K562 (cell line): ENCODE results near the gene TMEM45A.

Source experiments
- BRF1 ChIP-seq: IDR thresholded peaks from 3 replicates; pipeline ENCODE4 v1.6.1; 2011; ENCODE audit warnings: borderline replicate concordance, mild to moderate bottlenecking; ENCODE audit not compliant: insufficient read length; ENCODE audit errors: extremely low read depth
- CTCF ChIP-seq, 3 experiments: IDR thresholded peaks in 2 of 3; conservative IDR thresholded peaks in 1 of 3; 2 replicates each; pipeline ENCODE4 v1.5.1; 2011 to 2012; ENCODE audit warnings: low read length in 3 of 3, mild to moderate bottlenecking in 3 of 3, control low read depth in 2 of 3, improper control_type of control experiment in 1 of 3, inconsistent platforms in 1 of 3, low read depth in 1 of 3, mixed read lengths in 1 of 3, moderate library complexity in 1 of 3; ENCODE audit not compliant: insufficient read depth in 2 of 3
- E2F8 ChIP-seq: fragments of 450-650 bp; IDR thresholded peaks from 2 replicates; pipeline ENCODE4 v1.7.1; 2018; ENCODE audit warnings: mild to moderate bottlenecking, low read depth; ENCODE audit not compliant: partially characterized antibody
- HEY1 ChIP-seq: fragments of 250-450 bp; sonication (Bioruptor Pico); IDR thresholded peaks from 2 replicates; pipeline ENCODE4 v1.5.0; 2020; ENCODE audit warnings: mild to moderate bottlenecking, moderate library complexity, borderline replicate concordance
- NFE2L1 ChIP-seq: fragments of 450-650 bp; IDR thresholded peaks from 2 replicates; pipeline ENCODE4 v1.6.1; 2016; ENCODE audit warnings: missing genetic modification characterization, low read depth, mild to moderate bottlenecking, missing compliant biosample characterization, moderate library complexity, borderline replicate concordance
- PATZ1 ChIP-seq: fragments of 250-450 bp; sonication (Bioruptor Pico); IDR thresholded peaks from 2 replicates; pipeline ENCODE4 v1.5.0; 2020; ENCODE audit warnings: mild to moderate bottlenecking, borderline replicate concordance
- POLR2AphosphoS2 ChIP-seq: IDR thresholded peaks from 2 replicates; pipeline ENCODE4 v1.6.1; 2012; ENCODE audit warnings: low read length, improper control_type of control experiment
- RBM22 ChIP-seq: fragments of 200-400 bp; formaldehyde crosslinking; IDR thresholded peaks from 2 replicates; pipeline ENCODE4 v1.6.1; 2018; ENCODE audit warnings: low read length, low read depth; ENCODE audit not compliant: poor library complexity, severe bottlenecking
- SAP30 ChIP-seq: fragments of 200-600 bp; sonication (generic); IDR thresholded peaks from 2 replicates; pipeline ENCODE4 v1.6.1; 2012; ENCODE audit warnings: borderline replicate concordance, low read depth, mild to moderate bottlenecking, moderate library complexity, low read length, control low read depth, inconsistent platforms; ENCODE audit not compliant: insufficient read depth, poor library complexity, severe bottlenecking
- ZNF431 ChIP-seq: sonication (generic); formaldehyde crosslinking; IDR thresholded peaks from 2 replicates; pipeline ENCODE4 v1.8.0; 2022; ENCODE audit warnings: mild to moderate bottlenecking, missing genetic modification reagents

GRCh38 chr3:100492059-100493006 lies at the start of gene TMEM45A:
- TF ChIP-seq POLR2AphosphoS2 (no peak), RBM22 (no peak), CTCF (IDR thresholded peaks at IDR 0.05 in 2 of 3, conservative IDR thresholded peaks at IDR 0.05 in 1 of 3; ENCODE audit: insufficient read depth in 2 of 3, low read depth in 1 of 3, low read length in 3 of 3) (no peak), SAP30 (no peak), NFE2L1 (no peak), HEY1 (CRISPR knock-in tag) (no peak), BRF1 (no peak), E2F8 (no peak), PATZ1 (no peak), ZNF431 (CRISPR knock-in tag) (no peak)
